Measurements from ENCODE around the gene FSIP1.

The FSIP1 gene

DNA sequence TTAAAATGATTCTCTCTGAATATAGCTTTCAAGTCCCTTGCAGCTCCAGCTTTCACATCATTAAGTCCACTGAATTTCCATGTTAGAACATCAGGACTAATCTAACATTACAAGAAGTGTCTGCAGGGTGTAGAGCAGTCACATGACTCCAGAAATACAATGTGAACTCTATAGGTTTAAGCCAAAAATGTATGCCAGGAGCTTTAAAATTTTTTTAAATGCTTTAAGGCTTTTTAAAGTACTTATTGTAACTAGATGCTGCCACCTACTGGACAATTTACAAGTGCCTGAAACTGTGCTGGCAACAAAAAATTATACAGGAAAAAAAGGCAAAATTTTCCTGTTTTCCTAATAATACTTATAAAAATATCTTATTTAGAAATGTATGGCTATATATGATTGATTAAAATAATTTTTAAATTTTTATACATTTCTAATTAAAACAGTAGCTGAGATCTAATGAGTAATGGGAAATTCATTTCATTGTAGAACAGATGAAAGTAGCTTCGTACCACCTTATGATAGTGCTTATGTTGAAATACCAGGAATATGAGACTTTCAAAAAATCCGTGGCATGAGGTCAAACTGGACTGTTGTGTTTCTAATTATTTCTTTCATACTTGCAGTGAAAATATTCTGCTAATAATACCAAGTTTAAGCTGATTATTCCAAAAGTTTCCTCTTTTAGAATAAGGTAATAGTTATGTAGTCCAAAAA, 25.7 kb downstream of the FSIP1 start:
- DNase-seq (ENCODE audit: low spot score) = peak; percentile 65

DNA sequence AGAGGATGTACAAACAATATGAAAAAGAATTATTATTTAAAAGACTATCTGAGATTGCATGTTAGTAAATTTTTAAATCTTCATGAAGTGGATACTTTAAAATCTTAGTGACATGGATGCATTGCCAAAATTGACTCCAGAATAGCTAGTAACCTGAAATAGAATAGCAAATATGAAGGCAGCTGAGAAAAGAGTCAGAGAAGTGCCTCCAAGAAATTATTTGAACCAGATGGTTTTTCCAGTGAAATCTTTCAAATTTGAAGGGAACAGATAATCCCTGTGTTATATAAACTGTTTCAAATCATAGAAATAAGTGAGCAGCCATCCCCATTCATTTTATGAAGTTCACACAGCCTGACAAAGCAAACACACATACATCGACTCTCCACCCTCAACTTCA, 29.6 kb downstream of the FSIP1 start:
- DNase-seq (ENCODE audit: low spot score) = no peak

DNA sequence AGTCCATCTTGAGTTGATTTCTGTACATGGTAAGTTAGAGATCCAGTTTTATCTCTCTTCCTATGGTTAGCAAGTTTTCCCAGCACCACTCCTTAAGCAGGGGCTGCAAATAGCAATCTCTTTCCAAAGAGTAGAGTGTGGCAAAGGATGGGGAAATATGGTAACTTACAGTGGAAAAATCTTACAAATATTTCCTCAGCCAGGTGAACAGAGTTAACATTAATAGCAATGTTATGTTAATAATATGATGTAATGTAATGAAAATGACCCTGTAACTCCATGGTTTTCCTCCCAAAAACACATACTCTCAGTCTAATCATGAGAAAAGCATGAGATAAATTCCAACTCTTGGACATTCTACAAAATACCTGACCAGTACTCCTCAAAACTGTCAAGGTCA, 30.4 kb downstream of the FSIP1 start:
- no peak for DNase-seq (ENCODE audit: low spot score)

DNA sequence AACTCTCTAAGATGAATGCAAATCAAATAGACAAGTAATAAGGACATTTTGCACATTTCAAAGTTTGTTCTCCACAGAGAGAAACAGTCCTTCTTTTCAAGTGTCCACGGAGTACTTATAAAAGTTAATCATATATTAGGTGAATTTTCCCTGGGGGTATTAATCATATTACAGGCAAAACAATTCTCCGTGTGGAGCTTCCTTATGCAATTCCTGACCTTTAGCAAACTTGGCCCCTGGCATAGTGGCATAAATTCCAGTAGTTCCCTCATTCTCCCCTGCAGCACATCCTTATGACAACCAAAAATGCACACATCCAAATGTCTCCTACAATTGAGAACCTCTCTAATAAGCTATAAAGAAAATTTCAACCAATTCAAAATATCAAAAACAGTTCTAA, 34.4 kb downstream of the FSIP1 start:
- no peak for DNase-seq (ENCODE audit: low spot score)

DNA sequence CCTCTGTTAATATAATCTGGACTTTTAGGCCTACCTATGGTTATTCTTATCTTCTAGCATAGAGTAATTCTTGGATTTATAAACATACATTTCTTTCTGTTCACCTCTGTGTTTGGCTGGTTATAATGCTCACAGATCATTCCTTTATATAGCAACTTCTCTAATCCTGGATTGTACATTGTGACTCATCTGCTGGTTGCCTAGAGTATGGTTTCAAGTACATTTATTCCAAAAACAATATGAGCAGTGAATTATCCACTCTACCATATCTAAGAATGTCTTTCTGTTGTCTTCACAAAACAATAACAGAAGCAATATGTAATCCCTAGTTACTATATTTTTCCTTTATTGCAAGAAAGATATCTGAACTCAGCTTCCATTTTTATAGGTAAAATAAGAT, 35.3 kb downstream of the FSIP1 start:
- DNase-seq (ENCODE audit: low spot score) = no peak

DNA sequence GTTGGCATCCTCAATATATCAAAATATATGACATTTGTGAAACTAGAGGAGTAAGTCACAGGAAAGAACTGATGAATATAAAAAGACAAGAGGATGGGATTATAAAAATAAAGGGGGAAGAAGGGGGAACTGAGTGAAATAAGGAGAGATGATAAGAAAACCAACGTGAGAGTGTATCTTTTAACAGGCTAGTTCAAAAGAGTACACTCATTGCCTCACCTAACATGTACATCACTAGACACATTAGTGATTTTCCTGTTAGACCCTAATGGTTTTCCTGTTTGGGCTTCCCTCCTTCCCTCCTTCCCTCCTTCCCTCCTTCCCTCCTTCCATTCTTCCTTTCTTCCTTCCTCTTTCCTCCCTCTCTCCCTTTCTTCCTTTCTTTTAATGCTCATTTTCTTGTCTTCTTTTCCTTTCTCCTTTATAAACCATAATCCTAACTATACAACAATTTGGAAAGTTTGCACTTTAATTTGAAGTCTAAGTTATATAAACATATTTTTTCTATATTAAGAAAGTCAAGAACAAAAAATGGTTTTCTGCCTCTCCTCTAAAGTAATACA, 35.8 kb downstream of the FSIP1 start:
- DNase-seq (ENCODE audit: low spot score) = no peak

DNA sequence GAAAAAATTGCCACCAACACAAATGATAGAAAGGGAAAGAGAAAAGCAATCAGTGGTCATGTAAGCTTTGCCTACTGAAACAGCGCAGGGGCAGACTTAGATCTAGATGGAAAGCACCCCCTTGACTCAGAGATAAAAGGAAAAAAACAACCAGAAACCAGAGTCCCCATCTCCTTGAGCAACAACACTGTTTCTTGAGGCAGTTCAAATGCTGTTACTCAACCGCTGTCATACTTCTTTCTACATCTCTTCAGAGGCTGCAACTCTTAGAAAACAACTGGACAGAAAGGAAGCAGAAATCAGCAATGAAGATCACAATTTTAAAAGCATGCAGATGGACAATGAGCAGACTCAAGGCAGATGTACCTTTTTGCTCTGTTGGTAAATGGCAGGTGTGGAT, 36.5 kb downstream of the FSIP1 start:
- no peak for DNase-seq (ENCODE audit: low spot score)

DNA sequence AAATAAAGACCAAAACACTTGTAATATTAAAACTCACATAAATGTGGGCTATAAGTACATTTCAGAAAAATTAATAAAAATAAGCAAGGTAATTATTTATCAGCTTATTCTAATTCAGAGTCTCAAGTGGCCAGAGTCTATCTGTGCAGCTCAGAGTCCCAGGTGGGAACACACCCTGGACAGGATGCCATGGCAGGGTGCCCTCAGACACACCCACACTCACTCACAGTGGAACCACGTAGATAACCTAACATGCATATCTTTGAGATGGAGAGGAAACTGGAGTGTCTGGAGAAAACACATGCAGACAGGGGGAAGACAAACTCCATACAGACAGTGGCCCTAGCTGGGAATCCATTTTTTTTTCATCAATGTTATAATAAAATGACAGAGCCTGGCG, 37.2 kb downstream of the FSIP1 start:
- no peak for DNase-seq (ENCODE audit: low spot score)

DNA sequence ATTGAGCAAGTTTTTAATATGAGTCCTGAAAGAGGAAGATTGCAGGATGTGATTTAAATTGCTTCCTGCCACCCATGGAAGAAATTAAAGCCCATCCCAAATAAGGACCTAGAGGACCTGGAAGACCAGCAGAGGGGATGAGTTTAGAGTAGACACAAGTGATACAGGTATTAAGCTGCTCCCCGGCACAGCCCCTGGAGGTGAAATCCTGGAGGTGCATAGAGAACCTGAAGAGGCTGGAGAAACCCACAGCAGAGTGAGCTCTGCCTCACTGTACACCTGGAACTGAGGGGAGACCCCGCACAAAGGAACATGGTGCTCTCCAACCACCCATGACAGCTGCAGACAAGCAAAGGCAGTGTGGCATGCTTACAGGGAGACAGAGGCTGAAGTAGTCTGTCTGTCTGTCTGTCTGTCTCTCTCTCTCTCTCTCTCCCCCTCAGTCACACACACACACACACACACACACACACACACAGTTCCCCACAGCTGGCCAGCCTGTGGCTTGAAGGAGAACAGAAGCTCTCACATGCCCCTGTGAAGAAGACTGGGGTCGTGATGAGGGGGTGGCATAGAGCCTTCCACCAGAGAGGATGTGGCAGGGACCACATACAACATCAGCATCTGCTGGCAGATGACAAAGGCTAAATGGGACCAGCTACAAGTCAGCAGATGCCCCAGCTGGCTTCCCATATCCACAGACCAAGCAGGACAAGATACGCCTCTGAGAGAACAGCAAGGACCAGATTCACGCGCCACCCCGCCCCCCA, 38.1 kb downstream of the FSIP1 start:
- no peak for DNase-seq (ENCODE audit: low spot score)

DNA sequence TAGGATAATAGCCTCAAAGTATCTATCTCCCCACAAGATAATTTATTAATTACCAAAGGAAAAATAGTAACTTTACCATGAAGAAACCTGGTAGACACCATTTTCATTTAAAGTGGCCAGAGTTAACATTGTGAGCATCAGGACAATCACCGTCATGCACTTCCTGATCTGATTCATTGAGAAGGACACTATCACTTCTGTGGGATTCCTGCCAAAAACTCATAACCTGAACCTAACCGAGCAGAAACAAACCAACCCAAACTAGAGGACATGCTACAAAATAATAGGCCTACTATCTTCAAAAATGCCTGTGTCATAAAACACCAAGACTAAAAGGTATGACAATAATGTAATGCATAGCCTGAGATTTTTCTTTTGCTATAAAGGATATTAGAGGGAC, 39.0 kb downstream of the FSIP1 start:
- DNase-seq (ENCODE audit: low spot score) = no peak

DNA sequence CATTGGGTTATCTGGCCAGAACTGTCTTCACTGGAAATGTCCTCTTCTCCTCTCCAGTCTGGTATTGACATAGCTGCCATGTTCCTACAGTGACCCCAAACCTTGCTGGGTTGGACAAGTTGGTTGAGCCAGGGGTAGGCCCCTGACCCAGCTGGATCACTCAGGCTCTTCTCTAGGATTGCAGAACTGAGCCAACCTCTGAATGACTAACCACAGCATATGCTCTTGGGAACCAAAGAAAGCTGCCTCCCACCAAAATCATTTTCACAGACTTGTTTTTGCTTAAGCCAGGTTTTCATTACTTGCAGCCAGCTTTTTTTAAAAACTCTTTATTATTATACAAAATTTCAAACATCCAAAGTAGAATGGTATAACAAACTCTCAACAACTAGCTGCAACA, 41.4 kb downstream of the FSIP1 start:
- no peak for DNase-seq (ENCODE audit: low spot score)

DNA sequence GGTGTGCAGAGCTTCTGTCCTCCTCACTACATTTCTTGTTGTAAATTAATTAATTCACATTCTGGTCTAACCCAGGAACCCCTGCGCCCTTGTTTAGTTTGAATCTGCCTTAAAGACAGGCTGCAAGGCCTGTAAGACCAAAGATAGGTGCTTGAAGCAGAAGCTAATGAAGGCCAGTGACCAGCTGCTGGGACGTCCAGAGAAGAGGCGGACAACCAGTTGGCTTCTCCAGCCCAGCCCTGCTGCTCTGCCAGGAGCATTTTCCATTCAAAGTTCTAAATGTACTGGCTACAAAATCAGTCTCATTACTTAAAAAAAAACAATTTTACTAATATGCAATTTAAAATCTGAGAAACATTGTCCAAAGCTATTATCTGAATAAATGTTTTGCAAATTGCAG, 43.6 kb downstream of the FSIP1 start:
- DNase-seq (ENCODE audit: low spot score) = no peak

DNA sequence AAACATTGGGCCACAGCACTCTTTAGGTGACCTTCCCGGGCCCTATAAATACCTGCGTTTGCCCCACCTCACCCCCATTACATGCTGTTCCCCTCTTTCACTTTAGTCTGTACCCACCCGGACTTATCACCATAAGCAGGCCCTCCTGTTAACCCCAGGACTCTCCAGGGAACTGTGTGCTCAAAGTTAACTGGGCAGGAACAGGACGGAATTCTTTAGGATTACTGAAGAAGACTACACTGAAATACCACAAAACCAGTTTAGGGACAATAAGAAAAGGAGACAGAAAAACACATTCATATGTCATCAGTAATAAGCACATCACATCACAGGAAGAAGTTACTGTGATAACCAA, 45.5 kb downstream of the FSIP1 start:
- no peak for DNase-seq (ENCODE audit: low spot score)

DNA sequence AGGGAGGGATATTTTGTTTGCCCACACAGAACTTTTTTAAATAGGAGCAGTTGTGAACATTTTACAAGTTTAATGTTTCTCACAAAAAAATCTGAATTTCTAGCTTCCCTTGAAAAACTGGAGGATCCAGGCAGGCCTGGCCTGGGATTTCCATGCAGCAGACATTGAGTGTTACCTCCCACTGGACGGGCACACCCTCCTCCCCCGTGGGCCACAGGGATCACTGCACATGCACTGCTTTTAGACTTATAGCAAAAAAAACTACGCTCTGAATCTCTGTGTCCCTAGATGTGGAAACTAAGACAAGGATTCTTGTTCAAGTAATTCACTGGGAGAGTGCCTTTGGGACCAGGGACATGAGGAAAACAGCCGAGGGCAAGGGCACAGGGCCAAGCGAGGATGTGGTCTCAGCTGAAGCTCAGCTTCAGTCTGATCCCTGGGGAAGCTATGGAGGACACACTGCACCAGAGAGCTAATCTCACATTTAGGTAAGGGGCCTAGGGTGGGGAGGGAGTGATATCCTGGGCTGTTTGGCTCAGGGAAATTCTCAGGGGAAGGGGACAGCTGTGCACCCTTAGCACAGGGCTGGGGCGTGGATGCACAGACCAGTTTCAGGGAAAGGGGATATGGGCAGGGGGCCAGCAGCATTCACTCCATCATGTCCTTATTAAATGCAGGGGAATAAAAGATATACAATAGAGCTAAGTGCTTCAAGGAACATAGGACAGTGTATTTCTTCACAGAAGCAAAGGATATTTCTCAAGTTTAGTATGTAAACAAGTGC, 46.0 kb downstream of the FSIP1 start:
- DNase-seq (ENCODE audit: low spot score) = no peak

DNA sequence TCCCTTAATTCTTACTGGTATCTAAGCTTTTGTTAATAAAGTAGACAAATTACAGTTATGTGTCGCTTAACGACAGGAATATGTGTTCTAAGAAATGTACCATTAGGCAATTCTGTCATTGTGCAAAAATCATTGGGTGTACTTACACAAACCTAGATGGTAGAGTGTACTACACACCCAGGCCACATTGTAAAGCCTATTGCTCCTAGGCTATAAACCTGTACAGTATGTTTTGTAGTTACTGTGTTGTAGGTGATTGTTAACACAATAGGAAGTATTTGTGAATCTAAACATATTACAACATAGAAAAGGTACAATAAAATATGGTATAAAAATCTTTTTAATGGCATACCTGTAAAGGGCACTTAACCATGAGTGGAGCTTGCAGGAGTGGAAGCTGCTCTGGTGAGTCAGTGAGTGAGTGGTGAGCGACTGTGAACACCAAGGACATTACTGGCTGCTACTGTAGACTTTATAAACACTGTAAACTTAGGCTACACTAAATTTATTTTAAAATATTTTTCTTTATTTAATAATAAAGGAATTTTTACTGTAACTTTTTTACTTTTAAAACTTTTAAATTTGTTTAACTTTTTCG, 47.4 kb downstream of the FSIP1 start:
- DNase-seq (ENCODE audit: low spot score) = no peak

DNA sequence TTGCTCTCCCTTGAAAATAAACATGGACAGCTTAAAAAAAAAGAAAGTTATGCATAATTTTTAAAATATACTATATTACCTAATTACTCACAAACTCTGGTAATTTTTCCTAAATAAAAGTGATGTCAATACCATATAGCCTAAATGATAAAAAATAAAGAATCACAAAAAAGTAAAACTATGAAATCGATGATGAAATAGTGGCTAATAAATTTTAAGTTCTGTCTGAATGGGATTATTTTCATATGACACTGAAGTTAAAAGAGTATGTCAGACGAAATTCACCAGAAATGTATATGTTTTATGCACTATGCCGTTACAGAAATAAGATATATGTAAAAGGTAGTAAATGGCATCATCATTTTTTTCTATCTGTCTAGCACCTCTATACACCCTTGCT, 51.4 kb downstream of the FSIP1 start:
- DNase-seq (ENCODE audit: low spot score) = no peak

DNA sequence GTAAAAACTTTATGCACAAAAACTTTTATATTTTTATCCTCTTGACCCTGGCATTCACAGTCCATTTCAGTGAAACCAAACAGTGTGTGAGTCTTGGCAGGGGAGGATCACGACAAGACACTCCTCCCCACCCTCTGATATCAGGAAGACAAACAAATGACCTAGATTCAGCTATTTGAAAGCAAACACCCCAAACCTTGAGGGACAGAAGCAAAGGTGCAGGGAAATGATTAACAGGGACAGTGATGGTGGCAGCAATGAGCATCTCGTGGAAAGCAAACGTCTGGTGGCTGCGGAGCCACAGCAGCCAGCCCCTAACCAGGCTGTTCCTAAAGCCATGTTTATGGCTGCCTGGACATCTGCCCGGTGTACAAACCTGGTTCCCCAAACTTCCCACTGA, 52.1 kb downstream of the FSIP1 start:
- DNase-seq (ENCODE audit: low spot score) = no peak

DNA sequence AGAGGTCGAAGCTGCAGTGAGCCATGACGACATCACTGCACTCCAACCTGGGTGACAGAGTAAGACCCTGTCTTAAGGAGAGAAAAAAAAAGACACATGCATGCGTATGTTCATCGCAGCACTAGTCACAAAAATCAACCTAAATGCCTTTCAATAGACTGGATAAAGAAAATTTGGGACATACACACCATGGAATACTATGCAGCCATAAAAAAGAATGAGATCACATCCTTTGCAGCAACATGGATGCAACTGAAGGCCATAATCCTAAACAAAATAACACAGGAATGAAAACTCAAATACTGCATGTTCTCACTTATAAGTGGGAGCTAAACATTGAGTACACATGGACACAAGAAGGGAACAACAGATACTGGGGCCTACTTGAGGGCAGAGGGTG, 53.1 kb downstream of the FSIP1 start:
- no peak for DNase-seq (ENCODE audit: low spot score)

DNA sequence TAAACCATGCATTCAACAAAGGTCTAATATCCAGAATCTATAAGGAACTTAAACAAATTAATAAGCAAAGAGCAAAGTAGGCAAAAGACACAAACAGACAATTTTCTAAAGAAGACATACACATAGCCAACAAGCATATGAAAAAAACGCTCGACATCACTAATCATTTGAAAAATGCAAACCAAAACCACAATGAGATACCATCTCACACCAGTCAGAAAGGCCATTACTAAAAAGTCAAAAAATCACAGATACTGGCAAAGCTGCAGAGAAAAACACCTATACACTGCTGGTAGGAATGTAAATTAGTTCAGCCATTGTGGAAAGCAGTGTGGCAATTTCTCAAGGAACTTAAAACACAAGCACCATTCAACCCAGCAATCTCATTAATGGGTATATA, 53.8 kb downstream of the FSIP1 start:
- no peak for DNase-seq (ENCODE audit: low spot score)

DNA sequence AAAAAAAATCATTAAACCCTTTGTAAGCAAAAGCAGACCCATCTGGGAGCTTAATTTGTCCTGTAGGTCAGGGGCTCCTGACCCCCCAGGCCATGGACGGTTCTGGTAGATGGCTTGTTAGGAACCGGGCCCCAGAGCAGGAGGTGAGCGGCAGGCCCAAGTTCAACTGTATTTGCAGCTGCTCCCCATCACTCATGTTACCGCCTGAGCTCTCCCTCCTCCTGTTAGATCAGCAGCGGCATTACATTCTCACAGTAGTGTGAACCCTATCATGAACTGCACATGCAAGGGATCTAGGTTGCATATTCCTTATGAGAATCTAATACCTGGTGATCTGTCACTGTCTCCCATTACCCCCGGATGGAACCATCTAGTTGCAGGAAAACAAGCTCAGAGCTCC, 60.7 kb downstream of the FSIP1 start:
- DNase-seq (ENCODE audit: low spot score) = no peak

DNA sequence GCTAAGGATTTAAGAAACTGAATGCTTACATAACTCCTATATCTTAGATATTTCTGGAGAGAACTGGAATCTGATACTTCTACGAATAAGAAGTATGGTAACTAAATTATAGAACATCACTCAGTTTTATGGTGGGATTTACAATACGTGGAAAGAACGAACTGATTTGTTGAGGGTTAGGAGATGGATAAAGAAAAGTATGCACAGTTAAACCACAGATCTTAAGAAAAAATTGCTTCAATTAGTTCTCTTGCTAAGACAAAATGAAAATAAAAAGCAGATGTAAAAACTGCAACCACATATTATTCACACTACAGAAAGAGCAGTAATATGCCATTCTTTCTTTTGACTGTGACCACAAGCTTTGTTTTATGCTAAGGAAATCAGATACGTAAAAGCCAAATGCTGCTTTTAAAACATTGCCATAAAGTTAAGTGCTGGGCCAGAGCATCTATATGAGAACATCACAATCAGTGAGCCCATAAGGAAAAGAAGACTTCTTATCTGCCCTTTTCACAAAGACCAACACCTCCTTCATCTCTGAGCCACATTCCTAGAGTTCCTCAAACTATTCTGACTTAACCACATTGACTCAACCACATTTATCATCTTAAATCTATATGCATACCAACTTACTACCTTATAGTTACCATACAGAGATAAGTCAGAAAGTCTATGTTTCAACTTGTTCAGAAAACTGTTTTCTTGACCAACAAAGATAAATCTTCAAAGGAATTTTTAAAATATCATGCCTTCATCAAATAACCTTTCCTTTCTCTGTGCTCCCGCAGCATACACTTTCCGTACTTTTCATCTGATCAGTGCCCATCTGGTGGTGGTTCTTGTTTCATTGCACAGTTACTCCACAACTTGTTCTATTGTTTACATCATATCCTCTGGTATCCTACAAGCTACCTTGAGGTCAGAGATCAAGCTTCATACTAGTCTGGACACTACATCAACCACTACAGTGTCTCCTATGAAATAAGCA, 61.7 kb downstream of the FSIP1 start:
- DNase-seq (ENCODE audit: low spot score) = no peak

Measured in CD4-positive, alpha-beta T cell treated with Interleukin-2 at 100 ng/mL for 4 hours (primary cell).